Esophagus mucosa (tissue), 1 donor: ENCODE measurements around the gene ADIPOR1. TPM values are rescaled to one million over a fixed set of nuclear protein-coding genes. Genes with fewer than 3 reads are reported as not detected.
A peak's percentile ranks its signal among the peaks of the same experiment; 100 is the strongest.

Experiments
- ATAC-seq: fragments of 200-7000 bp; cut with Tn5 transposase; one replicate; pipeline ENCODE4 v1.9.1; 2020
- total RNA-seq: library from RNA; stranded (reverse); gene quantifications from one replicate; pipeline ENCODE4 v1.2.4, GENCODE V29; 2023
- donor health status: DM: yes; HTN: yes; CAD: no.

The ADIPOR1 gene
- total RNA-seq, 1 donor from 2014 or later: 82.7 TPM

- peak; percentile 41 for ATAC-seq
These were observed 10.8 kb upstream of the ADIPOR1 start for GRCh38 chr1:202968895-202969295.

- no peak for ATAC-seq
These were observed 10.2 kb upstream of the ADIPOR1 start for GRCh38 chr1:202968351-202968750.

DNA sequence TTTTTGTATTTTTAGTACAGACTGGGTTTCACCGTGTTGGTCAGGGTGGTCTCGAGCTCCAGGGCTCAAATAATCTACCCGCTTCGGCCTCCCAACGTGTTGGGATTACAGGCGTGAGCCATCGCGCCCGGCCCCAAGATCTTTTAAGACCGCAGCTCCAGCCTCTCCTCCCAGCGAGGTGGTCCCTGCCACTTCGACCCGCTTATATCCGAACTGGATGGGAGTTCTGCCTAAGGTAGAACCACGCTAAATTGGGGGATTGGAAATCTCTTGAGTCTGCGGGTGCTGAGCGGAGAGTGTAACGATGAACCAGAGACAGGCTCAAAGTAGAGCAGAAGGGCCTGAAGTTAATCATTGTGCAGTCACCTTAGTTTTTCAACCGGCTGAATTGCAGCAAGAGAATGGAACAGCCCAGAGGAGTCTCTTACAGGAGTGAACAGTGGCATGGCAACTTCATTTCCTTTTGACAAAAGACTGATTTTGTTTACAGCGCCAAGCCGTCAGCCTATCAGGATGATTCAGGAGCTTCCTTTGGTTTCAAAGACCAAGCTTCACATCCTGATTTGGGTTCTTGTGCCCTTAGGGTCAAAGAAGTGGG is 9.7 kb upstream of the ADIPOR1 start:
- ATAC-seq: no peak

GRCh38 chr1:202966006-202966898 is 8.1 kb upstream of the ADIPOR1 start:
- ATAC-seq: peak; percentile 5

- ATAC-seq: peak; percentile 46
These were observed 7.3 kb upstream of the ADIPOR1 start for GRCh38 chr1:202965422-202965821.

DNA sequence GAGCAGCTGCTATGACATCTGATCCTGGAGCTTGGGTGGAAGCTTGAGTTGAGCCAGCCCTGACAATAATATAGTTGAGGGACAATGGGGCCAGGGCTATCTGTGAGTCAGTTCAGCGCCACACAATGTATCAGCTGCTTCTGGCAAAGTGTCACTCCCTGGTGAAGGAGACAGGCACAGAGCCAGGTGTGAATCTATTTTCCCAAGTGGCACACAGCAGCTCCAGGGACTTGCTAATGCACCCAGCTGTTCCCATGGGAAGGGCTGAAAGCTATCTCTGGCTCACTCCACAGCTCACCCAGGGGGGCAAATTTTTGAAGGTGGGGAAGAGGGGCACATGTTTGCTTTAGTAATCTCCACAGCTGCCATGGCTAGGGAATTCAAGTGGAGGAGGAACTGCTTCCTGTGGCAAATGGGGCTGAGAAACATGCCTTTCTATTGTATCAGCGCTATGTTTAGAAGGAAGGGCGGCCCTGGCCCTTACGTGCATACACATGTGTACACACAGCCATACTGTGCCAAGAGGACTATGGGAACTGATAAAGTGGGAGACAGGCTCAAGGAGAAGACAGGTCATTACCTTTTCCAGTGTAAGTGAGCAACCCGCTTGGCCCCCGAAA is 6.8 kb upstream of the ADIPOR1 start:
- ATAC-seq: peak; percentile 60

- no peak for ATAC-seq
These were observed 3.2 kb upstream of the ADIPOR1 start for GRCh38 chr1:202961220-202961880.

GRCh38 chr1:202959276-202959620 is 1.1 kb upstream of the ADIPOR1 start:
- ATAC-seq: peak; percentile 51

- no peak for ATAC-seq
These were observed 598 bp upstream of the ADIPOR1 start for GRCh38 chr1:202958544-202959275.

- no peak for ATAC-seq
These were observed 1.1 kb downstream of the ADIPOR1 start for GRCh38 chr1:202956969-202957368.

- ATAC-seq: peak; percentile 28
These were observed 3.9 kb downstream of the ADIPOR1 start for GRCh38 chr1:202954057-202954745.

- no peak for ATAC-seq
These were observed 4.7 kb downstream of the ADIPOR1 start for GRCh38 chr1:202953392-202953791.

GRCh38 chr1:202952818-202953217 is 5.3 kb downstream of the ADIPOR1 start:
- peak; percentile 88 for ATAC-seq

- peak; percentile 43 for ATAC-seq
These were observed 6.0 kb downstream of the ADIPOR1 start for GRCh38 chr1:202952099-202952498.

- no peak for ATAC-seq
These were observed 6.7 kb downstream of the ADIPOR1 start for GRCh38 chr1:202951437-202951836.

- no peak for ATAC-seq
These were observed 12.6 kb downstream of the ADIPOR1 start for GRCh38 chr1:202945483-202945882.

DNA sequence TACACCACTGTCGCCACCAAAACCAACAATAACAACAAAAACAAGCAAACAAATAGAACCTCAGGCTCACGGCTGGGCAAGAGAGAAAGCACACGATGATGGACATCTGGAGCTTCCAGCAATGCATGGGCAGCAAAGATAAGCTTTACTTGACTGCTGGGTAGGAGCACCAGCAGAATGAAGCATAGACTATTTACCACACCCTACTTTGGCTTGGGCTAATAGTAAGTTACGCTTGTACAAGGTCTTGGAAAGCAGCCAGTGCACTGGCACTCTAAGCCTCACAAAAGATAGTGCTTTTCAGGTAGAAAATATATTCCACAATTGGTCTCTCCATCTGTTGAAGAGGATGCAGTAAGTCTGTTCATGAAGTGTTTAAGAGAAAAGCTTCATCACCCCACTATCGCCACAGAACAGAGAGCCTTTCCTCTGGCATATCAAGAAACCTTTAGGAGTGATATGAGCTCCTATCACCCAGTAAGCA is 13.6 kb downstream of the ADIPOR1 start:
- ATAC-seq: no peak

DNA sequence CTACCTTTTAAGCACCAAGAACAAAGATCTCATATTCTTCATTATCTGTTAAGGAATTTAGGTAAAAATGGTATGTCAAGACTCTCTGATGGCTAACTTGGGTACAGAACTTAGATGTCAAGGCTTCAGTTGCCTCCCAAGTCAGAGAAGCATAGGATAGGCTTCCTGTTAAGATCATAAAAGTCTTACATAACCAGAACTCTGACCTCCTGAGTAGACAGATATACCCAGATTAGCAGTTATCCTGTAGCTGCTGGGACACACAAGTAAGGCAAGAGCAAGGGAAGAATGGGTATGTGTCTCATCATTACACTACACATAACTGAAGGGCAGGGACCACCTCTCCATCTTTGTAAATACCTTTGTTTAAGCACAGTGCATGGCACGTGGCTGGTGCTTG is 15.7 kb downstream of the ADIPOR1 start:
- ATAC-seq: no peak

GRCh38 chr1:202941372-202941771 is 16.7 kb downstream of the ADIPOR1 start:
- no peak for ATAC-seq

- peak; percentile 38 for ATAC-seq
These were observed 17.6 kb downstream of the ADIPOR1 start for GRCh38 chr1:202940561-202940960.

GRCh38 chr1:202938287-202938925 is 19.7 kb downstream of the ADIPOR1 start:
- peak; percentile 45 for ATAC-seq
